ENCODE data around the gene TUBB. TPM values are rescaled to one million over a fixed set of nuclear protein-coding genes. Genes with fewer than 3 reads are reported as not detected.
A peak's percentile ranks its signal among the peaks of the same experiment; 100 is the strongest.

The TUBB gene
- total and polyA plus RNA-seq, 9 of the 15 experiments (the other 6 are each of a cell fraction or from before 2014, with no cell fraction given) = 971 to 2,870 (median 1,478) TPM

DNA sequence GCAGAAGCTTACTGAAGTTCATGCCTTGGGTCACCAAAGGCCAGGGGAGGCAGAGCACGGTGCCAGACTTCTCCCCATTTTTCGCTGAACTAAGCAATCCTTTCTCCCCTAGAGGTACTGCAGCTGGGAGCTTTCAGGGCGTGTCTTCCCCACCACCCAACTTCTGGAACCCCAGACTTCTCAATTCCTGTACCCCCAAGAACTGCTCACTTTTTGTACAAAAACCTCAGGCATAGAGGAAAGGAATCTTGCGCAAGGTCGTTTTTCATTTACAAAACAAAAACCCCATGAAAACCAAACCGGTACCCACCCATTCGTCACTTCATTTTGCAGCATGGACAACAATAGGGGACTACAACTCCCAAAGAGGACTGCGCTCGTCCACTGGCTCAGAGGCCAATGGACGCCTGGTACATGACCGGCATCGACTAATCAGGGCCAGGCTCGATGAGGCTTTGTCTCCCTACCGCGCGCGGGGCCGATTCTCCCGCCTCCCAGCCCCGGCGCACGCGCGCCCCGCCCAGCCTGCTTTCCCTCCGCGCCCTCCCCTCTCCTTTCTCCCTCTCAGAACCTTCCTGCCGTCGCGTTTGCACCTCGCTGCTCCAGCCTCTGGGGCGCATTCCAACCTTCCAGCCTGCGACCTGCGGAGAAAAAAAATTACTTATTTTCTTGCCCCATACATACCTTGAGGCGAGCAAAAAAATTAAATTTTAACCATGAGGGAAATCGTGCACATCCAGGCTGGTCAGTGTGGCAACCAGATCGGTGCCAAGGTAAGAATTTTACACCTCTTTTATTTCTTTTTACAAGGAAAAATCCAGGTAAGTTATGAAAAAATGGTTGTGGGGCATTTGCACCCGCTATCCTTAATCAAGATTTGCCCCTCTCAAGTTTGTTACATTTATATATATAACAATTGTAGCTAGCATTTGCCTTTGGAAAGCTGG is at the start of gene TUBB (continued):
- TF ChIP-seq STAG1 (CRISPR knock-in tag; IDR thresholded peaks at IDR 0.05; ENCODE audit: borderline replicate concordance) (no peak), BRD4 (IDR thresholded peaks at IDR 0.05) (no peak; the same call in 1 of the 2 replicates), ZNF143 (CRISPR knock-in tag; IDR thresholded peaks at IDR 0.05) (peak; percentile 89), STAT5A (IDR thresholded peaks at IDR 0.05; ENCODE audit: borderline replicate concordance, low read length) (no peak; the same call in 1 of the 2 replicates), HSF4 (CRISPR knock-in tag; IDR thresholded peaks at IDR 0.05; ENCODE audit: borderline replicate concordance) (no peak), ZZZ3 (IDR thresholded peaks at IDR 0.05) (no peak), SIN3A (IDR thresholded peaks at IDR 0.05; ENCODE audit: borderline replicate concordance in 2 of 2, control insufficient read depth in 1 of 2, low read depth in 2 of 2, low read length in 2 of 2) (peak; percentile 75 to 95; a peak in 2 of 4 replicates), SIN3B (IDR thresholded peaks at IDR 0.05; ENCODE audit: low read depth) (no peak), RNF2 (IDR thresholded peaks at IDR 0.05) (no peak; the same call in 1 of the 2 replicates), JUND (IDR thresholded peaks at IDR 0.05; ENCODE audit: borderline replicate concordance, low read depth, low read length) (peak; percentile 20; the same call in 1 of the 2 replicates), JUND (tag; IDR thresholded peaks at IDR 0.05; ENCODE audit: borderline replicate concordance, low read depth, low read length) (peak; percentile 35; the same call in 1 of the 3 replicates), SAFB2 (IDR thresholded peaks at IDR 0.05; ENCODE audit: borderline replicate concordance, low read depth, low read length, severe bottlenecking) (no peak), ETV1 (tag; conservative IDR thresholded peaks at IDR 0.05; ENCODE audit: low read depth) (no peak; the same call in 1 of the 2 replicates), NONO (IDR thresholded peaks at IDR 0.05; ENCODE audit: low read depth in 2 of 2, low read length in 1 of 2) (no peak), MEF2D (tag; conservative IDR thresholded peaks at IDR 0.05; ENCODE audit: low read depth) (0 out of 2 replicates have a peak, but pooled peaks have one; percentile 18), NUFIP1 (IDR thresholded peaks at IDR 0.05; ENCODE audit: partially characterized antibody) (no peak), TAF15 (IDR thresholded peaks at IDR 0.05; ENCODE audit: low read depth, low read length) (no peak), ZC3H11A (IDR thresholded peaks at IDR 0.05; ENCODE audit: low read depth, low read length) (no peak), ZNF76 (CRISPR knock-in tag; IDR thresholded peaks at IDR 0.05; ENCODE audit: borderline replicate concordance) (no peak), HIVEP1 (CRISPR knock-in tag; IDR thresholded peaks at IDR 0.05) (no peak), FOS (IDR thresholded peaks at IDR 0.05; ENCODE audit: extremely low read depth, insufficient read length) (peak; percentile 83), NRF1 (conservative IDR thresholded peaks at IDR 0.05 in 1 of 2, IDR thresholded peaks at IDR 0.05 in 1 of 2) (peak; percentile 98)
- TF ChIP-seq, protein P1, sequence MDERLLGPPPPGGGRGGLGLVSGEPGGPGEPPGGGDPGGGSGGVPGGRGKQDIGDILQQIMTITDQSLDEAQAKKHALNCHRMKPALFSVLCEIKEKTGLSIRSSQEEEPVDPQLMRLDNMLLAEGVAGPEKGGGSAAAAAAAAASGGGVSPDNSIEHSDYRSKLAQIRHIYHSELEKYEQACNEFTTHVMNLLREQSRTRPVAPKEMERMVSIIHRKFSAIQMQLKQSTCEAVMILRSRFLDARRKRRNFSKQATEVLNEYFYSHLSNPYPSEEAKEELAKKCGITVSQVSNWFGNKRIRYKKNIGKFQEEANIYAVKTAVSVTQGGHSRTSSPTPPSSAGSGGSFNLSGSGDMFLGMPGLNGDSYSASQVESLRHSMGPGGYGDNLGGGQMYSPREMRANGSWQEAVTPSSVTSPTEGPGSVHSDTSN (CRISPR knock-in tag; IDR thresholded peaks at IDR 0.05; ENCODE audit: low read depth) = no peak
- TF ChIP-seq, protein P1 (tag; conservative IDR thresholded peaks at IDR 0.05; ENCODE audit: low read depth) = no peak

All from K562 (cell line).